ENCODE measurements around the gene PRKAR1A.

DNA sequence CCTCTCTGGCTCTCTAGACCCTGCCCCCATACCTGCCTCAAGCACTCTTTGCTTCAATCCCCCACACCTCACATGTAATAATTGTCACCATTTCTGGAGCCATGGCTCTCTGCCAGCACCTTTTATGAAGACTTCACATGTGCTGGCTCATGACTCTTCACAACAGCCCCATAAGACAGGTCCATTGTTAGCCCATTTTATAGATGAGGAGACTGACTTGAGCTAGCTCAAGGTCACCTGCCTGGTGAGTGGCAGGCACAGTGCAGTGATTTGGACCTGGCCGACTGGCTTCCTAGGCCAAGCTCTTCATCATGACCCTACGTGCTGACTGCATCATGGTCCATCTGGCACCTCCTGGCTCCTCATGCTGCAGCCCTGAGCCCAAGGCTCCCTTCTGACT, 63.9 kb downstream of the PRKAR1A start:
- TF ChIP-seq RXRA (IDR thresholded peaks at IDR 0.05; ENCODE audit: insufficient read depth, low read depth, low read length), result no peak
- TF ChIP-seq, protein P1, sequence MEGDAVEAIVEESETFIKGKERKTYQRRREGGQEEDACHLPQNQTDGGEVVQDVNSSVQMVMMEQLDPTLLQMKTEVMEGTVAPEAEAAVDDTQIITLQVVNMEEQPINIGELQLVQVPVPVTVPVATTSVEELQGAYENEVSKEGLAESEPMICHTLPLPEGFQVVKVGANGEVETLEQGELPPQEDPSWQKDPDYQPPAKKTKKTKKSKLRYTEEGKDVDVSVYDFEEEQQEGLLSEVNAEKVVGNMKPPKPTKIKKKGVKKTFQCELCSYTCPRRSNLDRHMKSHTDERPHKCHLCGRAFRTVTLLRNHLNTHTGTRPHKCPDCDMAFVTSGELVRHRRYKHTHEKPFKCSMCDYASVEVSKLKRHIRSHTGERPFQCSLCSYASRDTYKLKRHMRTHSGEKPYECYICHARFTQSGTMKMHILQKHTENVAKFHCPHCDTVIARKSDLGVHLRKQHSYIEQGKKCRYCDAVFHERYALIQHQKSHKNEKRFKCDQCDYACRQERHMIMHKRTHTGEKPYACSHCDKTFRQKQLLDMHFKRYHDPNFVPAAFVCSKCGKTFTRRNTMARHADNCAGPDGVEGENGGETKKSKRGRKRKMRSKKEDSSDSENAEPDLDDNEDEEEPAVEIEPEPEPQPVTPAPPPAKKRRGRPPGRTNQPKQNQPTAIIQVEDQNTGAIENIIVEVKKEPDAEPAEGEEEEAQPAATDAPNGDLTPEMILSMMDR (IDR thresholded peaks at IDR 0.05; ENCODE audit: control extremely low read depth in 1 of 3, insufficient read depth in 1 of 3, low read depth in 1 of 3, low read length in 3 of 3), result no peak
- TF ChIP-seq ZNF274 (IDR thresholded peaks at IDR 0.05; ENCODE audit: borderline replicate concordance, extremely low read depth, low read length), result no peak
